T-cell (primary cell): ENCODE results near the gene CDC42BPG. TPM values are rescaled to one million over a fixed set of nuclear protein-coding genes. Genes with fewer than 3 reads are reported as not detected.

ENCODE experiments used
- ATAC-seq, 4 experiments: fragments of 200-7000 bp in 3 of 4; fragments of 150-1000 bp in 1 of 4; cut with Tn5 transposase; replicated peaks in 1 of 4; 1 replicate in 3 of 4; 2 replicates in 1 of 4; pipeline ENCODE4 v1.10.0; 2021; ENCODE audit warnings: moderate library complexity in 3 of 4, mild to moderate bottlenecking in 2 of 4, moderate number of reproducible peaks in 1 of 4
- CTCF ChIA-PET, 2 donors: fragments of 300-600 bp; sonication (Branson Sonifier 250); formaldehyde crosslinking; loops; one replicate each; lab custom pipeline; 2022; ENCODE audit warnings: antibody characterized with exemption in 2 of 2; lab: Charles Lee
- POLR2A ChIA-PET, 2 donors: fragments of 300-600 bp; sonication (Branson Sonifier 250); formaldehyde crosslinking; loops; one replicate each; lab custom pipeline; 2022; ENCODE audit warnings: antibody characterized with exemption in 2 of 2; lab: Charles Lee
- DNase-seq, 35 experiments: peaks; one replicate each; pipeline versions ENCODE4 v3.0.0 to v3.0.0-alpha.2; 2013 to 2023
- H3K27ac ChIP-seq: one replicate; pipeline ENCODE4 v1.5.1; 2013; ENCODE audit warnings: low read length
- H3K27me3 ChIP-seq, 2 experiments: replicated peaks in 1 of 2; 1 replicate in 1 of 2; 2 replicates in 1 of 2; pipeline versions ENCODE4 v1.6.1 to v1.7.0; 2013; ENCODE audit warnings: low read length in 1 of 2, mixed read lengths in 1 of 2; ENCODE audit not compliant: control insufficient read depth in 2 of 2, insufficient read depth in 2 of 2; ENCODE audit errors: extremely low read depth in 1 of 2
- H3K36me3 ChIP-seq, 2 donors: 1 replicate in 1 of 2; 2 replicates in 1 of 2; pipeline versions ENCODE4 v1.6.1 to v1.7.0; 2013; ENCODE audit warnings: low read length in 1 of 2; ENCODE audit not compliant: control insufficient read depth in 2 of 2, insufficient read depth in 1 of 2; ENCODE audit errors: extremely low read depth in 1 of 2
- H3K4me1 ChIP-seq, 2 experiments: 1 replicate in 1 of 2; 2 replicates in 1 of 2; pipeline versions ENCODE4 v1.6.1 to v1.7.0; 2013; ENCODE audit warnings: low read length in 2 of 2, mixed read lengths in 1 of 2; ENCODE audit not compliant: insufficient read depth in 2 of 2, control insufficient read depth in 1 of 2; ENCODE audit errors: extremely low read depth in 1 of 2
- H3K4me3 ChIP-seq, 2 donors: 1 replicate in 1 of 2; 2 replicates in 1 of 2; pipeline versions ENCODE4 v1.5.1 to v1.7.0; 2013; ENCODE audit warnings: mild to moderate bottlenecking in 2 of 2, low read length in 1 of 2, moderate library complexity in 1 of 2; ENCODE audit not compliant: control insufficient read depth in 1 of 2; ENCODE audit errors: extremely low read depth in 1 of 2
- H3K9me3 ChIP-seq: 2 replicates; pipeline ENCODE4 v1.7.0; 2013
- H3K27ac Mint-ChIP-seq, 2 donors: one replicate each; pipeline ENCODE4 v1.8.0; 2020 to 2021; ENCODE audit warnings: mild to moderate bottlenecking in 2 of 2, mixed read lengths in 2 of 2
- H3K27me3 Mint-ChIP-seq, 2 donors: one replicate each; pipeline ENCODE4 v1.8.0; 2021 to 2022; ENCODE audit warnings: mixed read lengths in 2 of 2
- H3K36me3 Mint-ChIP-seq: one replicate; pipeline ENCODE4 v1.8.0; 2021; ENCODE audit warnings: mixed read lengths
- H3K4me1 Mint-ChIP-seq, 3 donors: one replicate each; pipeline ENCODE4 v1.8.0; 2020 to 2022; ENCODE audit warnings: mixed read lengths in 3 of 3, mild to moderate bottlenecking in 1 of 3
- H3K4me3 Mint-ChIP-seq, 3 donors: one replicate each; pipeline ENCODE4 v1.8.0; 2020 to 2022; ENCODE audit warnings: mild to moderate bottlenecking in 3 of 3, mixed read lengths in 3 of 3, moderate library complexity in 3 of 3
- H3K9me3 Mint-ChIP-seq, 3 donors: one replicate each; pipeline ENCODE4 v1.8.0; 2020 to 2022; ENCODE audit warnings: mixed read lengths in 3 of 3
- WGBS: methylation state at CpG from one replicate; pipeline ENCODE4 v1.1.5; 2013; ENCODE audit warnings: missing lambda C conversion rate; ENCODE audit not compliant: insufficient coverage; 5-methylcytosine and 5-hydroxymethylcytosine counted together
- total RNA-seq, 35 experiments: library from RNA in 6 of 35; stranded (reverse) in 6 of 35; fragments of 120-200 nt in 1 of 35; gene quantifications; one replicate each; pipeline versions ENCODE4 v1.2.1 to v1.2.4 and lab custom pipeline; 2013 to 2026

Gene CDC42BPG
- total RNA-seq, 5 donors from 2014 or later (not counting 1 experiment from before 2014, with no cell fraction given) = 7.4 to 10.5 (median 9.1) TPM

DNA sequence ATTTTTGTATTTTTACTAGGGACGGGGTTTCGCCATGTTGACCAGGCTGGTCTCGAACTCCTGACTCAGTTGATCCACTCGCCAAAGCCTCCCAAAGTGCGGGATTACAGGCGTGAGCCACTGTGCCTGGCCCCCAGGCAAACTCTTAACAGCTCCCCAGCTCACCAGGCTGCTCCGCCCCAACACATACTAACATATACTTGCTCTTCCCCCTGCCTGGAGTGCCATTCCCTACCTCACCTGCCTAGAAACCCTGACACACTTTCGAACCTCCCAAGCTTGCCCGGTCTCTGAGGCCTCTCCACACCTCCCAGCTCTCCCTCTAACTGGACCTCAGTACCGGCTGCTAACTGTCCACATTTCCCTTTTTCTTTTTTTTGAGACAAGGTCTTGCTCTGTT lies 49.9 kb downstream of the CDC42BPG start:
- Histone ChIP-seq H3K27ac (no peak overlapping the region), H3K27me3 (no peaks in the 10 kb centered on the region), H3K36me3 (peaks cover 38 to 53% of the 10 kb centered on the region in 2 donors), H3K4me3 (no peak overlapping the region), H3K9me3 (no peaks in the 10 kb centered on the region), H3K4me1 (peaks cover 4 to 26% of the 10 kb centered on the region in 2 experiments)
- peaks cover 28 to 31% (median 28%) of the 10 kb centered on the region in 3 donors for H3K4me1 Mint-ChIP-seq
- H3K4me3 Mint-ChIP-seq = peak overlapping the region in 1 of 3 donors; percentile 28
- no peaks in the 10 kb centered on the region for H3K9me3 Mint-ChIP-seq
- ATAC-seq = no peak
- H3K27me3 Mint-ChIP-seq = no peaks in the 10 kb centered on the region
- ChIA-PET POLR2A (interaction anchor here in 1 of 2 donors (0.6 kb wide), 1 partner anchor 15 kb away, joined by 8 read pairs; no protein-coding TSS in a partner anchor), CTCF (no interaction called here)
- no peak for DNase-seq
- peaks cover 19% of the 10 kb centered on the region for H3K36me3 Mint-ChIP-seq
- peak overlapping the region; percentile 53 to 62 for H3K27ac Mint-ChIP-seq
- WGBS = 98% methylated on average over 10 of the region's 10 CpGs

DNA sequence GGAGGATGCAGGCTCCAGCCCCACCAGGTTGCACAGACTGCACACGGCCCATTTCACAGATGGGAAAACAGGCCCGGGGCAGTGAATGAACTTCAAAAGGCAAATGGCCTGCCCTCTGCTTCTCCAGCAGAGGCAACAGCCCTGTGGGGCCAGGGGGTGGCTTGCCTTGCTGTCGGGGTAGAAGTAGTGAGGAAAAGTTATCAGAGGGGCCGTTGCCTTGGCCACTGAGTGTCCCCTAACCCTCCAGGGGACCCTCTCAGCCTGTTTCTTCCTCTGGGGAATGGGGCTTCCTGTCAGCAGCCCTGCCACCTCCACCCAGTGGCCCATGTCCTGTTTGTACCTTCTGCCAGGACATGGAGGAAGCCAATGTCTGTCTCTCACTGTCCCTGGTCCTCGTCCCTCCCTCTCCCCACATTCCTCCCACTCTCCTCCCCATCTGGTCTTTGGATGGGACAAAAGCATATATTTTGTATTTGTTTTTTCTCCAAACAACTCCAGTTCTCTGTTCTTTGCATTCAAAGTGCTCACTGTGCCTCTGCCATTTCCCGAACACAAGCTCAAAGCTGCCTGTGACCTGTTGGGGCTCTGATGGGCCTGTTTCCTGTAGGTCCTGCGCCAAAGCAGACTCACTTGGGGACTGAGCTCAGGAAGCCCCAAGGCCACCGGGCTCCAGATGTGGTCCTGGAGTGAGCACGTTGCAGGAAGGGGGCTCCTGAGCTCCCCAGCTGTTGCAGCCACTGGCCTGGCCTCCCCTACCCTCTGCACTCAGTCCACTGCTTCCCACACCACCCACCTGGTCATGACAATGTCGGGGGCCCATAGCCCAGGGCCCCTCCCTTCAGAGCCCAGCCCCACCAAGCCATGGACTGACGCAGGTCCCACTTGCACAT lies 50.9 kb downstream of the CDC42BPG start:
- no peak for DNase-seq
- ATAC-seq = peak in 3 of 4 experiments; percentile 18 to 58 (median 52)
- peak overlapping the region in 1 of 3 donors; percentile 28 for H3K4me3 Mint-ChIP-seq

DNA sequence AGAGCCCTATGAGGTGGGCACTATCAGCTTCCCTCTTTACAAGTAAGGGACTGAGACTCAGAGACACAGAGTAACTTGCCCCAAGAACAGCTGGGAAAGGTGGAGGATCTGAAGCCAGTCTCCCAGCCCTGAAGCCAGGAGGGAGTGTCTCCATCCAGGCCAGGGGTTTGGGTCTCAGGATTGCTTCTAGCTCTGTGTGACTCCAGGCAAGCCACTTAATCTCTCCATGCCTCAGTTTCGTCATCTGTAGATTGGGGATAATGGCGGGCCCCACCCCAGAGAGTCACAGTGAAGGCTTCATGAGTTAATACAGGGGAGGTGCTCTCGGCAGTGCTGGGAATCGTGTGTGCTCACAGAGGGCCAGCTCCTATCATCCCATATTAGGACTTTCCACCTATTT lies 52.0 kb downstream of the CDC42BPG start:
- Histone ChIP-seq H3K27me3 (no peaks in the 10 kb centered on the region), H3K27ac (no peak overlapping the region), H3K36me3 (peaks cover 40 to 63% of the 10 kb centered on the region in 2 donors), H3K4me1 (peaks cover 4 to 30% of the 10 kb centered on the region in 2 experiments), H3K4me3 (no peak overlapping the region), H3K9me3 (no peaks in the 10 kb centered on the region)
- H3K36me3 Mint-ChIP-seq = peaks cover 16% of the 10 kb centered on the region
- ChIA-PET CTCF (interaction anchor here in 1 of 2 donors (0.7 kb wide), 1 partner anchor 17 kb away, joined by 3 read pairs; no protein-coding TSS in a partner anchor), POLR2A (no interaction called here)
- no peak overlapping the region for H3K4me3 Mint-ChIP-seq
- no peak for ATAC-seq
- no peaks in the 10 kb centered on the region for H3K27me3 Mint-ChIP-seq
- H3K27ac Mint-ChIP-seq = peak overlapping the region in 1 of 2 donors; percentile 57
- no peak for DNase-seq
- WGBS = no CpG with 5 or more reads among the region's 4 CpGs
- H3K9me3 Mint-ChIP-seq = no peaks in the 10 kb centered on the region
- peaks cover 25 to 30% (median 27%) of the 10 kb centered on the region in 3 donors for H3K4me1 Mint-ChIP-seq

More for the DNA sequence above, 50.9 kb downstream of the CDC42BPG start:
- peaks cover 4 to 24% of the 10 kb centered on the region in 2 experiments for H3K4me1 ChIP-seq
- peaks cover 40 to 55% of the 10 kb centered on the region in 2 donors for H3K36me3 ChIP-seq
- H3K9me3 ChIP-seq = no peaks in the 10 kb centered on the region
- Mint-ChIP-seq H3K27me3 (no peaks in the 10 kb centered on the region), H3K9me3 (no peaks in the 10 kb centered on the region), H3K4me1 (peaks cover 23 to 26% (median 25%) of the 10 kb centered on the region in 3 donors), H3K36me3 (peaks cover 16% of the 10 kb centered on the region), H3K27ac (peak overlapping the region; percentile 70 to 79)
- no peak overlapping the region for H3K4me3 ChIP-seq
- WGBS = 62% methylated on average over 10 of the region's 11 CpGs
- ChIA-PET POLR2A (interaction anchor here (0.5 to 0.6 kb wide), 2 partner anchors 23 to 308 kb away, joined by 7 to 8 read pairs; no protein-coding TSS in a partner anchor), CTCF (interaction anchor here (0.6 to 0.7 kb wide), 2 partner anchors 16 to 61 kb away, joined by 3 to 6 read pairs; no protein-coding TSS in a partner anchor)
- H3K27me3 ChIP-seq = no peaks in the 10 kb centered on the region
- H3K27ac ChIP-seq = no peak overlapping the region

DNA sequence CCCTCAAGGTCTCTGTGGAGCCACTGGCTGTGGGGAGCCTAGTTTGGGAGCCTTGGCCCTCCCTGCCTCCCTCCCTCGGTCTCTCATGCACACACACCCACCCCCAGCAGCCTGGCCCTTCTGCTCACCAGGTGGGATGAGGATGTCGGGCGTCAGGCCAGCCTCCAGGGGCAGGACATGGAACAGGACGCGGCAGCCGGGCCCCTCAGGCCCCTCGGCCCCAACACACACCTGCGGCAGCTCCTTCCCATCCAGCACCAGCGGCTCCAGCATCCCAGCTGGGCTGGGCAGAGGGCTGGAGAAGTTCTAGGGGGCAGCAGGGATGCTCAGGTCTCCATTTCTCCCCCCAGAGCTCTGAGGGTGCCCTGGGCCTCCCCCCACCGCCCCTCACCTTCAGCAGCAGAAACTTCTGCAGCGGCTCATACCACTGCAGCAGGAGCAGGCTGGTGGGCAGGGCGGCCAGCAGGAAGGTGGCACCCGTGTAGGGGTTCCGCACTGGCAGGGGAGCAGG lies 52.6 kb downstream of the CDC42BPG start:
- peaks cover 16% of the 10 kb centered on the region for H3K36me3 Mint-ChIP-seq

DNA sequence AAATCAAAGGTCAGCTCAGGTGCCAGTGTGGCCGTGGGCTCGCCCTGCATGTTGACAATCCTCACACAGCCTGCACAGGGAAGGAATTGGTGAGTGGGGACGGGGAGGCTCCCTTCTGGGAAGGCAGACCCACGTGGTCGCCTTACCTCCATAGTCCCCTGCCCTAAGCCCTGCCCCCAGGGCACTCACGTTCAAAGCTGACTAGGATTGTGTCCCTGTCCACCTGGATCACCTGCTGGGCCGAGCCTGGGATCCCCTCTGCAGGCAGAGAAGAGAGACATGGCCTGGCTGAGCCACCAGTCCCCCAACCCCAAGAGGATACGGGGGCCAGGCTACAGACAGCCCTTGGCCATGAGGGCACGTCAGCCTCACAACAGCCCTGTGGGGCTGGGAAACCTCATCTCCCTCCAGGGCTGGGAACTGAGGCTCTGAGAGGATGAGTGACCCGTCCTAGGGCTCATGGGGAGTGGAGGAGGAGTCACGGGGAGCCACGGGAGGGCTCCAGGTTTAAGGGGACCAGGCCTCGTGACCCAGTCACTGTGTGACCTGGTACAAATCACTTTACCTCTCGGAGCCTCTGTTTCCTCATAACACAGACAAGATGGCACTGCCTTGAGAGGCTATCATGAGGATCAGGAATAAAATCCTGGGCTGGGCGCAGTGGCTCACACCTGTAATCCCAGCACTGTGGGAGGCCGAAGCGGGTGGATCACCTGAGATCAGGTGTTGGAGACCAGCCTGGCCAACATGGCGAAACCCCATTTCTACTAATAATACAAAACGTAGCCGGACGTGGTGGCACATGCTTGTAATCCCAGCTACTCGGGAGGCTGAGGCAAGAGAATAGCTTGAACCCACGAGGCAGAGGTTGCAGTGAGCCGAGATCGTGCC lies 54.0 kb downstream of the CDC42BPG start:
- H3K36me3 Mint-ChIP-seq = peaks cover 16% of the 10 kb centered on the region
- WGBS = 90% methylated on average over 10 of the region's 25 CpGs
- H3K9me3 ChIP-seq = no peaks in the 10 kb centered on the region
- peak overlapping the region in 1 of 2 donors; percentile 52 for H3K27ac Mint-ChIP-seq
- no peak overlapping the region for H3K4me3 ChIP-seq
- no peaks in the 10 kb centered on the region for H3K9me3 Mint-ChIP-seq
- CTCF ChIA-PET = no interaction called here
- no peaks in the 10 kb centered on the region for H3K27me3 Mint-ChIP-seq
- peaks cover 4 to 24% of the 10 kb centered on the region in 2 experiments for H3K4me1 ChIP-seq
- ATAC-seq (no peak), DNase-seq (no peak)
- H3K36me3 ChIP-seq = peaks cover 29 to 44% of the 10 kb centered on the region in 2 donors
- H3K27ac ChIP-seq = no peak overlapping the region
- POLR2A ChIA-PET = no interaction called here
- no peak overlapping the region for H3K4me3 Mint-ChIP-seq
- H3K27me3 ChIP-seq = no peaks in the 10 kb centered on the region
- H3K4me1 Mint-ChIP-seq = peaks cover 22 to 25% (median 23%) of the 10 kb centered on the region in 3 donors

More for the DNA sequence above, 52.6 kb downstream of the CDC42BPG start:
- Histone ChIP-seq H3K9me3 (no peaks in the 10 kb centered on the region), H3K4me3 (no peak overlapping the region), H3K36me3 (peaks cover 36 to 58% of the 10 kb centered on the region in 2 donors), H3K27me3 (no peaks in the 10 kb centered on the region), H3K27ac (no peak overlapping the region), H3K4me1 (peaks cover 4 to 29% of the 10 kb centered on the region in 2 experiments)
- CTCF ChIA-PET = interaction anchor here in 1 of 2 donors (0.5 kb wide), 1 partner anchor 59 kb away, joined by 5 read pairs; no protein-coding TSS in a partner anchor
- DNase-seq (no peak), ATAC-seq (no peak)
- H3K9me3 Mint-ChIP-seq = no peaks in the 10 kb centered on the region
- POLR2A ChIA-PET = interaction anchor here in 1 of 2 donors (0.6 kb wide), 1 partner anchor 53 kb away, joined by 5 read pairs; no protein-coding TSS in a partner anchor
- no peak overlapping the region for H3K4me3 Mint-ChIP-seq
- H3K27me3 Mint-ChIP-seq = no peaks in the 10 kb centered on the region
- H3K4me1 Mint-ChIP-seq = peaks cover 25 to 33% (median 28%) of the 10 kb centered on the region in 3 donors
- H3K27ac Mint-ChIP-seq = no peak overlapping the region
- WGBS = no CpG with 5 or more reads among the region's 14 CpGs
